Left forelimb (tissue), 1 donor: ENCODE results near the gene BLTP3B.
"Not testable (repeated sequence)": the region's sequence is repeated elsewhere in the genome, so short reads cannot be mapped to it uniquely, and the experiment has no call there.

ENCODE experiments used
- DNase-seq: peaks from one replicate; pipeline ENCODE4 v3.0.0-alpha.2; 2018; ENCODE audit warnings: low spot score

Gene BLTP3B

GRCh38 chr12:100142851-100143559, at the start of gene BLTP3B:
BLTP3B (minus strand) TSS chr12:100142874; CDS start chr12:100142635, 239 bp downstream.
- peak; percentile 98 for DNase-seq

GRCh38 chr12:100189636-100190394, 47.1 kb upstream of the BLTP3B start:
- no peak for DNase-seq

GRCh38 chr12:100188888-100189635, 46.4 kb upstream of the BLTP3B start:
- not testable (repeated sequence) for DNase-seq

GRCh38 chr12:100187857-100188519, 45.3 kb upstream of the BLTP3B start:
- DNase-seq, result no peak

GRCh38 chr12:100187068-100187467, 44.4 kb upstream of the BLTP3B start:
- DNase-seq, result no peak

GRCh38 chr12:100186071-100186470, 43.4 kb upstream of the BLTP3B start:
- DNase-seq, result no peak

GRCh38 chr12:100185361-100185894, 42.8 kb upstream of the BLTP3B start:
- no peak for DNase-seq

GRCh38 chr12:100184549-100185145, 42.0 kb upstream of the BLTP3B start:
- no peak for DNase-seq

- DNase-seq, result no peak
These were observed 36.6 kb upstream of the BLTP3B start for GRCh38 chr12:100179252-100179651.

GRCh38 chr12:100176493-100176892, 33.8 kb upstream of the BLTP3B start:
- not testable (repeated sequence) for DNase-seq

GRCh38 chr12:100174495-100174894, 31.8 kb upstream of the BLTP3B start:
- no peak for DNase-seq

GRCh38 chr12:100173111-100173510, 30.4 kb upstream of the BLTP3B start:
- DNase-seq, result no peak

- no peak for DNase-seq
These were observed 28.6 kb upstream of the BLTP3B start for GRCh38 chr12:100171248-100171647.

- DNase-seq, result no peak
These were observed 27.7 kb upstream of the BLTP3B start for GRCh38 chr12:100170313-100170858.

- DNase-seq, result no peak
These were observed 26.7 kb upstream of the BLTP3B start for GRCh38 chr12:100169345-100169744.

- DNase-seq, result no peak
These were observed 25.9 kb upstream of the BLTP3B start for GRCh38 chr12:100168562-100168961.

- no peak for DNase-seq
These were observed 23.6 kb upstream of the BLTP3B start for GRCh38 chr12:100166232-100166631.

- DNase-seq, result no peak
These were observed 22.7 kb upstream of the BLTP3B start for GRCh38 chr12:100165356-100165755.

- no peak for DNase-seq
These were observed 21.6 kb upstream of the BLTP3B start for GRCh38 chr12:100164153-100164704.

- DNase-seq, result peak; percentile 71
These were observed 20.9 kb upstream of the BLTP3B start for GRCh38 chr12:100163416-100164152.
